Measurements from ENCODE around the gene TDRD5. TPM values are rescaled to one million over a fixed set of nuclear protein-coding genes. Genes with fewer than 3 reads are reported as not detected.

TDRD5 gene
- total RNA-seq, 1 donor from 2014 or later, result not detected

GRCh38 chr1:179591253-179591591 lies 410 bp upstream of the TDRD5 start:
- peaks cover 24% of the 10 kb centered on the region for H3K27me3 ChIP-seq (ENCODE audit: insufficient read depth, low read length)
- no peak overlapping the region for H3K27ac Mint-ChIP-seq (ENCODE audit: unreplicated experiment)
- no peaks in the 10 kb centered on the region for H3K79me2 ChIP-seq (ENCODE audit: insufficient read depth, low read length)
- H4K20me1 ChIP-seq (ENCODE audit: insufficient read depth, low read length), result no peaks in the 10 kb centered on the region
- H3K4me3 Mint-ChIP-seq (ENCODE audit: unreplicated experiment), result no peak overlapping the region
- peak overlapping the region; percentile 60 for H2AFZ ChIP-seq (ENCODE audit: low read depth, low read length)
- no peak for DNase-seq (ENCODE audit: low read depth)
- H3K4me1 ChIP-seq (ENCODE audit: insufficient read depth, low read length), result no peaks in the 10 kb centered on the region
- TF ChIP-seq EZH2 (IDR thresholded peaks at IDR 0.05; ENCODE audit: insufficient read depth, low read length) (no peak), CTCF (IDR thresholded peaks at IDR 0.05; ENCODE audit: insufficient read depth, low read depth, low read length) (no peak)
- H3K9me3 Mint-ChIP-seq (ENCODE audit: unreplicated experiment), result no peaks in the 10 kb centered on the region
- no peak overlapping the region for H3K4me3 ChIP-seq (ENCODE audit: insufficient read depth, low read depth, low read length)
- H3K4me2 ChIP-seq (ENCODE audit: low read length), result peak overlapping the region; percentile 50
- no peak overlapping the region for H3K9ac ChIP-seq (ENCODE audit: low read length)
- no peaks in the 10 kb centered on the region for H3K36me3 ChIP-seq (ENCODE audit: insufficient read depth, low read length)
- no peak overlapping the region for H3K27ac ChIP-seq (ENCODE audit: low read depth, low read length)
- peaks cover 2% of the 10 kb centered on the region for H3K36me3 Mint-ChIP-seq (ENCODE audit: low read depth, unreplicated experiment)
- H3K9me3 ChIP-seq (ENCODE audit: insufficient read depth, low read depth, low read length), result peaks cover 2% of the 10 kb centered on the region
- H3K27me3 Mint-ChIP-seq (ENCODE audit: low read depth, unreplicated experiment), result peaks cover 43% of the 10 kb centered on the region
- no peaks in the 10 kb centered on the region for H3K4me1 Mint-ChIP-seq (ENCODE audit: low read depth, unreplicated experiment)
- FAIRE-seq, result no peak

- H3K4me3 Mint-ChIP-seq (ENCODE audit: unreplicated experiment), result no peak overlapping the region
- H3K9ac ChIP-seq (ENCODE audit: low read length), result no peak overlapping the region
- H3K27ac ChIP-seq (ENCODE audit: low read depth, low read length), result no peak overlapping the region
- H3K36me3 ChIP-seq (ENCODE audit: insufficient read depth, low read length), result no peaks in the 10 kb centered on the region
- H3K4me3 ChIP-seq (ENCODE audit: insufficient read depth, low read depth, low read length), result no peak overlapping the region
- no peaks in the 10 kb centered on the region for H3K4me1 Mint-ChIP-seq (ENCODE audit: low read depth, unreplicated experiment)
- H3K27me3 ChIP-seq (ENCODE audit: insufficient read depth, low read length), result peaks cover 5% of the 10 kb centered on the region
- no peaks in the 10 kb centered on the region for H3K36me3 Mint-ChIP-seq (ENCODE audit: low read depth, unreplicated experiment)
- no peaks in the 10 kb centered on the region for H3K79me2 ChIP-seq (ENCODE audit: insufficient read depth, low read length)
- peaks cover 15% of the 10 kb centered on the region for H3K27me3 Mint-ChIP-seq (ENCODE audit: low read depth, unreplicated experiment)
- H2AFZ ChIP-seq (ENCODE audit: low read depth, low read length), result no peak overlapping the region
- no peaks in the 10 kb centered on the region for H4K20me1 ChIP-seq (ENCODE audit: insufficient read depth, low read length)
- no peaks in the 10 kb centered on the region for H3K9me3 ChIP-seq (ENCODE audit: insufficient read depth, low read depth, low read length)
- no peak for DNase-seq (ENCODE audit: low read depth)
- H3K4me2 ChIP-seq (ENCODE audit: low read length), result no peak overlapping the region
- no peak for FAIRE-seq
- TF ChIP-seq CTCF (IDR thresholded peaks at IDR 0.05; ENCODE audit: insufficient read depth, low read depth, low read length) (no peak), EZH2 (IDR thresholded peaks at IDR 0.05; ENCODE audit: insufficient read depth, low read length) (no peak)
- H3K9me3 Mint-ChIP-seq (ENCODE audit: unreplicated experiment), result peaks cover 7% of the 10 kb centered on the region
- H3K4me1 ChIP-seq (ENCODE audit: insufficient read depth, low read length), result no peaks in the 10 kb centered on the region
- H3K27ac Mint-ChIP-seq (ENCODE audit: unreplicated experiment), result no peak overlapping the region
Observed at GRCh38 chr1:179598631-179599030, 7.0 kb downstream of the TDRD5 start.

GRCh38 chr1:179599623-179600249 lies 8.1 kb downstream of the TDRD5 start:
- Mint-ChIP-seq H3K36me3 (ENCODE audit: low read depth, unreplicated experiment) (no peaks in the 10 kb centered on the region), H3K9me3 (ENCODE audit: unreplicated experiment) (peaks cover 9% of the 10 kb centered on the region), H3K4me1 (ENCODE audit: low read depth, unreplicated experiment) (no peaks in the 10 kb centered on the region), H3K27ac (ENCODE audit: unreplicated experiment) (no peak overlapping the region), H3K4me3 (ENCODE audit: unreplicated experiment) (no peak overlapping the region), H3K27me3 (ENCODE audit: low read depth, unreplicated experiment) (peaks cover 10% of the 10 kb centered on the region)
- Histone ChIP-seq H3K27me3 (ENCODE audit: insufficient read depth, low read length) (no peaks in the 10 kb centered on the region), H3K9me3 (ENCODE audit: insufficient read depth, low read depth, low read length) (no peaks in the 10 kb centered on the region), H3K79me2 (ENCODE audit: insufficient read depth, low read length) (no peaks in the 10 kb centered on the region), H3K4me3 (ENCODE audit: insufficient read depth, low read depth, low read length) (no peak overlapping the region), H2AFZ (ENCODE audit: low read depth, low read length) (no peak overlapping the region), H3K4me2 (ENCODE audit: low read length) (no peak overlapping the region), H3K36me3 (ENCODE audit: insufficient read depth, low read length) (no peaks in the 10 kb centered on the region), H3K4me1 (ENCODE audit: insufficient read depth, low read length) (no peaks in the 10 kb centered on the region), H3K9ac (ENCODE audit: low read length) (no peak overlapping the region), H3K27ac (ENCODE audit: low read depth, low read length) (no peak overlapping the region), H4K20me1 (ENCODE audit: insufficient read depth, low read length) (no peaks in the 10 kb centered on the region)
- FAIRE-seq (no peak), DNase-seq (ENCODE audit: low read depth) (peak; percentile 14)
- no peak for TF ChIP-seq EZH2 (IDR thresholded peaks at IDR 0.05; ENCODE audit: insufficient read depth, low read length)
- TF ChIP-seq CTCF (IDR thresholded peaks at IDR 0.05; ENCODE audit: insufficient read depth, low read depth, low read length), result peak; percentile 50
